OCI-LY7 (cell line): ENCODE measurements around the gene SLC27A1. TPM values are rescaled to one million over a fixed set of nuclear protein-coding genes. Genes with fewer than 3 reads are reported as not detected.
A peak's percentile ranks its signal among the peaks of the same experiment; 100 is the strongest.

ENCODE experiments used
- BruUV-seq: library from RNA; stranded (reverse); fragments of 400-500 nt; replicated peaks from 2 replicates; lab custom pipeline; 2021; lab: Mats Ljungman, UMichigan
- CTCF ChIA-PET: fragments of 300-600 bp; sonication (Branson Sonifier 250); formaldehyde crosslinking; loops from one replicate; lab custom pipeline; 2022; ENCODE audit warnings: antibody characterized with exemption; ENCODE audit not compliant: unreplicated experiment; lab: Charles Lee
- POLR2A ChIA-PET: fragments of 300-600 bp; sonication (Branson Sonifier 250); formaldehyde crosslinking; loops from one replicate; lab custom pipeline; 2022; ENCODE audit warnings: antibody characterized with exemption; lab: Charles Lee
- DNase-seq: peaks from one replicate; pipeline ENCODE4 v3.0.0-alpha.2; 2015; ENCODE audit warnings: low spot score
- H2AFZ ChIP-seq: fragments of 200-600 bp; sonication (generic), shearing (Covaris generic); 2 replicates; pipeline ENCODE4 v1.6.1; 2014; ENCODE audit warnings: mild to moderate bottlenecking, antibody characterized with exemption, low read length, moderate library complexity
- H3K27ac ChIP-seq: fragments of 200-600 bp; sonication (generic); 2 replicates; pipeline ENCODE4 v1.5.1; 2014; ENCODE audit warnings: mixed run types, low read depth, mild to moderate bottlenecking, moderate library complexity, low read length, inconsistent platforms; ENCODE audit not compliant: poor library complexity, severe bottlenecking
- H3K36me3 ChIP-seq: fragments of 200-600 bp; sonication (generic); 2 replicates; pipeline ENCODE4 v1.6.1; 2014; ENCODE audit warnings: mild to moderate bottlenecking, antibody characterized with exemption, low read length, moderate library complexity, mixed read lengths; ENCODE audit not compliant: insufficient read depth
- H3K4me1 ChIP-seq: fragments of 200-600 bp; sonication (generic); 2 replicates; pipeline ENCODE4 v1.5.1; 2014; ENCODE audit warnings: mild to moderate bottlenecking, low read length; ENCODE audit not compliant: insufficient read depth, poor library complexity, severe bottlenecking
- H3K4me2 ChIP-seq: fragments of 200-600 bp; sonication (generic); 2 replicates; pipeline ENCODE4 v1.6.1; 2014; ENCODE audit warnings: mild to moderate bottlenecking, low read length
- H3K4me3 ChIP-seq: fragments of 200-600 bp; sonication (generic); 2 replicates; pipeline ENCODE4 v1.5.1; 2014; ENCODE audit warnings: mild to moderate bottlenecking, low read depth, low read length; ENCODE audit not compliant: poor library complexity, severe bottlenecking
- H3K79me2 ChIP-seq: fragments of 200-600 bp; sonication (generic); 2 replicates; pipeline ENCODE4 v1.6.1; 2016; ENCODE audit warnings: low read depth, mild to moderate bottlenecking, low read length, moderate library complexity, mixed read lengths; ENCODE audit not compliant: insufficient read depth
- H3K9me2 ChIP-seq: fragments of 200-600 bp; sonication (generic); 2 replicates; pipeline ENCODE4 v1.6.1; 2016; ENCODE audit warnings: mild to moderate bottlenecking, low read length, mixed read lengths; ENCODE audit not compliant: insufficient read depth
- H3K9me3 ChIP-seq: fragments of 200-600 bp; sonication (generic); 2 replicates; pipeline ENCODE4 v1.6.1; 2014; ENCODE audit warnings: mild to moderate bottlenecking, mixed run types, low read length, mixed read lengths
- H4K20me1 ChIP-seq: fragments of 200-600 bp; sonication (generic); 2 replicates; pipeline ENCODE4 v1.6.1; 2014; ENCODE audit warnings: mild to moderate bottlenecking, antibody characterized with exemption, low read length, moderate library complexity, mixed read lengths; ENCODE audit not compliant: insufficient read depth
- EZH2phosphoT487 ChIP-seq: fragments of 200-600 bp; sonication (generic); IDR thresholded peaks from 2 replicates; pipeline ENCODE4 v1.6.1; 2018; ENCODE audit warnings: low read depth, borderline replicate concordance, mild to moderate bottlenecking, mixed run types, antibody characterized with exemption, low read length, moderate library complexity, mixed read lengths
- intact Hi-C: fragments of 100-400 bp; cut with micrococcal nuclease; formaldehyde crosslinking; loops from one replicate; pipeline ENCODE4 v1.10.0; 2022; ENCODE audit not compliant: unreplicated experiment
- total RNA-seq, 2 experiments: library from RNA; depleted of rRNA in 1 of 2; stranded (reverse); fragments of >200 nt in 1 of 2; shearing (Covaris generic) in 1 of 2; gene quantifications; 2 replicates each; pipeline ENCODE4 v1.2.3, GENCODE V29; 2014 to 2022
- TF ChIP-seq, protein P1 (sequence below): fragments of 200-600 bp; sonication (generic); conservative IDR thresholded peaks from 2 replicates; pipeline ENCODE4 v1.5.1; 2014; ENCODE audit warnings: mild to moderate bottlenecking, antibody characterized with exemption, low read length, moderate library complexity, mixed read lengths

SLC27A1 gene
- total RNA-seq, 2 experiments from 2014 or later, result 2.5 to 3.2 TPM

DNA sequence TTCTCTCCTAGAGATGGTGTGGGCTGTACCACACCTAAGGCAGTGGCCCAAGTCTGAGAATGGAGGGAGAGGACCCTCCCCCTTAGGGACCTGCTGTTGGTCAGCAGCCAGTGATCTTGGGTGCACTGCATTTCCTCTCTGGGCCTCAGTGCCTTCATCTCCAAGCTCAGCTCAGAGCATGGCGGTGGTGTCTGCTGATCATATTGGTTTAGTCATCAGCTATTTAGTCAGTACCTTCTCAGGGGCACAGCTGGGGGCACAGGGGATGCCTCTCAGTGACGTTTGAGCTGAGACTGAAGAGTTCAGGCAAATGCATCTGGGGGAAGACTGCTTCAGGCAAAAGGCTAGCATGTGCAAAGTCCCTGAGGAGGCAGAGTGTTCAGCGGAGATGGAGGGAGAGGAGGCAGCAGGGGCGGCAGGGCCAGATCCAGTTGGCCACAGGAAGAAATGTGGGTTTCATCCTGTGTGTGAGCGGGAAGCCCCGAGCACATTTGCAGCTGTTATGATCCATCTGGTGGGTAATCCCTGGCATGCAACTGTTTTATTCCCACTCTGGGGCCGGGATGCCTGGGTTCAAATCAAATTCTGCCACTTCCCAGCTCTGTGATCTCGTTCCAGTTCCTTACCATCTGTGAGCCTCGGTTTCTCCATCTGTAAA is 25.4 kb downstream of the SLC27A1 start:
- intact Hi-C loops, result loop anchor here (2.0 to 5.0 kb wide), 2 partner anchors 27 to 77 kb away; no protein-coding TSS in a partner anchor
- Histone ChIP-seq H3K27ac (no peak overlapping the region), H3K9me2 (no peaks in the 10 kb centered on the region), H3K36me3 (0 out of 2 replicates have a peak, but pooled peaks cover under 1% of the 10 kb centered on the region), H3K9me3 (no peaks in the 10 kb centered on the region), H3K4me3 (no peak overlapping the region), H2AFZ (no peak overlapping the region), H3K4me1 (peaks cover 20% of the 10 kb centered on the region), H3K79me2 (no peaks in the 10 kb centered on the region), H3K4me2 (no peak overlapping the region), H4K20me1 (no peaks in the 10 kb centered on the region)
- BruUV-seq, result no TSS peak
- POLR2A ChIA-PET, result interaction anchor here (0.6 to 1.2 kb wide), 2 partner anchors 29 to 31 kb away, joined by 3 to 5 read pairs; a partner anchor contains a TSS
- CTCF ChIA-PET, result interaction anchor here (0.6 to 1.8 kb wide), 7 partner anchors 14 to 259 kb away, joined by 3 to 7 read pairs (median 4); partner anchors contain the start of gene PGLS
- DNase-seq, result no peak
- no peak for TF ChIP-seq EZH2phosphoT487
- TF ChIP-seq, protein P1, sequence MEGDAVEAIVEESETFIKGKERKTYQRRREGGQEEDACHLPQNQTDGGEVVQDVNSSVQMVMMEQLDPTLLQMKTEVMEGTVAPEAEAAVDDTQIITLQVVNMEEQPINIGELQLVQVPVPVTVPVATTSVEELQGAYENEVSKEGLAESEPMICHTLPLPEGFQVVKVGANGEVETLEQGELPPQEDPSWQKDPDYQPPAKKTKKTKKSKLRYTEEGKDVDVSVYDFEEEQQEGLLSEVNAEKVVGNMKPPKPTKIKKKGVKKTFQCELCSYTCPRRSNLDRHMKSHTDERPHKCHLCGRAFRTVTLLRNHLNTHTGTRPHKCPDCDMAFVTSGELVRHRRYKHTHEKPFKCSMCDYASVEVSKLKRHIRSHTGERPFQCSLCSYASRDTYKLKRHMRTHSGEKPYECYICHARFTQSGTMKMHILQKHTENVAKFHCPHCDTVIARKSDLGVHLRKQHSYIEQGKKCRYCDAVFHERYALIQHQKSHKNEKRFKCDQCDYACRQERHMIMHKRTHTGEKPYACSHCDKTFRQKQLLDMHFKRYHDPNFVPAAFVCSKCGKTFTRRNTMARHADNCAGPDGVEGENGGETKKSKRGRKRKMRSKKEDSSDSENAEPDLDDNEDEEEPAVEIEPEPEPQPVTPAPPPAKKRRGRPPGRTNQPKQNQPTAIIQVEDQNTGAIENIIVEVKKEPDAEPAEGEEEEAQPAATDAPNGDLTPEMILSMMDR, result no peak

DNA sequence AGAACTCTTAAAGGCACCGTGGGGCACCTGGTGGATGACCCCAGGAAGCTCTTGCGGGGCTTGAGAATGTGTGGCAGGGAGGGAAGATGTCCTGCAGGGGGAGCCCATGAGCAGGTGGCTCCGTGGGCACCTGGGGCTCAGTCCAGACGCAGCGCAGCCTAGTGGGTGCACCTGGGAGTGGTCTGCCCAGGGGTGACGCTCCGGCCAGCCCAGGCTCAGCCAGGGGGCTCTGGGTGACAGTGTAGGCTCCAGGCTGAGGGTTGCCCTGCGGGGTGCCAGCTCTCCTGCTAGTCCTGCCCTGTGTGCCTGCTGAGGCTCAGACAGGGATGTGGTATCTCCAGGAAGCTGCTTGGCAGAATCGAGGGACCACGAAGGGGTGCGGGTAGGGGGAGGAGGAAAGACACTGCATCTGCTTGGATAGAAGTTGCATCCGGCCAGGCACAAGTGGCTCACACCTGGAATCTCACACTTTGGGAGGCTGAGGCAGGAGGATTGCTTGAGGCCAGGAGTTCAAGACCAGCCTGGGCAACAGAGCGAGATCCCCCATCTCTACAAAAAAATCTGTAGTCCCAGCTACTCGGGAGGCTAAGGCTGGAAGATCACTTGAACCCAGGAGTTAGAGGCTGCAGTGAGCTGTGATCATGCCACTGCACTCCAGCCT is 26.1 kb downstream of the SLC27A1 start:
- CTCF ChIA-PET, result interaction anchor here (0.6 to 1.8 kb wide), 7 partner anchors 13 to 258 kb away, joined by 3 to 7 read pairs (median 4); partner anchors contain the start of gene PGLS
- Histone ChIP-seq H3K27ac (no peak overlapping the region), H3K4me2 (peak overlapping the region; percentile 32; the same call in 1 of the 2 replicates), H3K4me1 (peaks cover 20% of the 10 kb centered on the region), H2AFZ (no peak overlapping the region), H3K79me2 (no peaks in the 10 kb centered on the region), H3K9me2 (no peaks in the 10 kb centered on the region), H3K36me3 (0 out of 2 replicates have a peak, but pooled peaks cover 4% of the 10 kb centered on the region), H3K9me3 (no peaks in the 10 kb centered on the region), H3K4me3 (no peak overlapping the region), H4K20me1 (no peaks in the 10 kb centered on the region)
- BruUV-seq, result no TSS peak
- intact Hi-C loops, result loop anchor here (2.0 to 5.0 kb wide), 2 partner anchors 26 to 76 kb away; no protein-coding TSS in a partner anchor
- TF ChIP-seq EZH2phosphoT487, result no peak
- TF ChIP-seq, protein P1, result peak; percentile 99
- peak; percentile 92 for DNase-seq
- POLR2A ChIA-PET, result interaction anchor here (1.2 kb wide), 1 partner anchor 30 kb away, joined by 5 read pairs; a partner anchor contains a TSS
